GM12864 (cell line): Measurements from ENCODE around the gene LILRA1.
A peak's percentile ranks its signal among the peaks of the same experiment; 100 is the strongest.
"Not testable (repeated sequence)": the region's sequence is repeated elsewhere in the genome, so short reads cannot be mapped to it uniquely, and the experiment has no call there.

ENCODE experiments used
- DNase-seq: peaks from one replicate; pipeline ENCODE4 v3.0.0-alpha.2; 2011; ENCODE audit warnings: low read depth
- H3K4me3 ChIP-seq: 2 replicates; pipeline ENCODE4 v1.5.1; 2011; ENCODE audit warnings: mild to moderate bottlenecking, low read depth, low read length, control low read depth
- CTCF ChIP-seq: IDR thresholded peaks from 2 replicates; pipeline ENCODE4 v1.5.1; 2011; ENCODE audit warnings: low read depth, mild to moderate bottlenecking, moderate library complexity, low read length, control low read depth, inconsistent platforms; ENCODE audit errors: missing control alignments

Gene LILRA1

GRCh38 chr19:54616057-54616456 is 22.6 kb downstream of the LILRA1 start:
- TF ChIP-seq CTCF, result no peak
- DNase-seq, result peak; percentile 39
- H3K4me3 ChIP-seq, result peak overlapping the region; percentile 68; the same call in 1 of the 2 replicates

GRCh38 chr19:54616821-54617560 is 23.6 kb downstream of the LILRA1 start:
- peak; percentile 93 for DNase-seq
- no peak for TF ChIP-seq CTCF
- peak overlapping the region; percentile 68 for H3K4me3 ChIP-seq

DNA sequence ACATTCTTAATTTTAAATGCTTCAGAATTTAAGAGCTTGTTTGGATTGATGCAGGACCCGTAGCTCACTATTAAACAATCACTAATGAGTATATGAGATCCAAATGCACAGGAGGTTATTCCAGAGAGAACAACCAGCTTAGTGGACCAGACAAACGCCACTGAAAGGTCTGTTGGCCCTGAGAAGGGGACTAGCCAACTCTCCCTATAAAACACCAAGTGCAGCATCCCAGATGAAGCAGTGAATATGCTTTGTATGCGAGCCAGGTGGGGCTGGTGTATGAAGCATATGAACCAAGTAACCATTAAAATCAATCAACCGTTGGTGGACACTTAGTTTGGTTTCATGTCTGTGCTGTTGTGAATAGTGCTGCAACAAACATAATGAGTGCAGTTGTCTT is 27.0 kb downstream of the LILRA1 start:
- no peak for DNase-seq
- no peak for TF ChIP-seq CTCF
- H3K4me3 ChIP-seq, result peak overlapping the region; percentile 42

- no peak for DNase-seq
- H3K4me3 ChIP-seq, result peak overlapping the region; percentile 51
- no peak for TF ChIP-seq CTCF
Observed at GRCh38 chr19:54622431-54622830, 29.0 kb downstream of the LILRA1 start.

- not testable (repeated sequence) for DNase-seq
- H3K4me3 ChIP-seq, result peak overlapping the region; percentile 46
Observed at GRCh38 chr19:54624234-54624633, 30.8 kb downstream of the LILRA1 start.

GRCh38 chr19:54624934-54625730 is 31.7 kb downstream of the LILRA1 start:
- DNase-seq, result not testable (repeated sequence)
- peak overlapping the region; percentile 46; the same call in 1 of the 2 replicates for H3K4me3 ChIP-seq

DNA sequence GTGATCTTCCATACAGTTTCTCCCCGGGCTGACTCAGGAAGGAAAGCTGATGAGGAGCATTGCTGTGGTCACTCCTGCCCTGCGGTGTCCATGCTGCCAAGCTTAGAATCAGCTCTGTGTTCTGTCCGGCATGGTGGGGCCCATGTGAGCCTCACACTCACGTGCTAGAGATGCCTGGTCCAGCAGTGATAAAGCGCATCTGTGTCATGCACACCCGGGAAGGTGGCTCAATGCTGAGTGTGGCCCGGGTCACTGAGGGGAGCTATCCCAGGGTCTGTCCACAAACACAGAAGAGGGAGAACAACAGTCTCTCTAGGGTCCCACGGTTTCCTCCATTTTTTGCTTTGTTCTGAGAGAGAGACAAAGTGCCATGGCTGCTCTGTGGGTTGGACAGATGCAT is 33.3 kb downstream of the LILRA1 start:
- no peak for DNase-seq
- TF ChIP-seq CTCF, result no peak
- no peak overlapping the region for H3K4me3 ChIP-seq

GRCh38 chr19:54627912-54628311 is 34.5 kb downstream of the LILRA1 start:
- not testable (repeated sequence) for H3K4me3 ChIP-seq, DNase-seq

DNA sequence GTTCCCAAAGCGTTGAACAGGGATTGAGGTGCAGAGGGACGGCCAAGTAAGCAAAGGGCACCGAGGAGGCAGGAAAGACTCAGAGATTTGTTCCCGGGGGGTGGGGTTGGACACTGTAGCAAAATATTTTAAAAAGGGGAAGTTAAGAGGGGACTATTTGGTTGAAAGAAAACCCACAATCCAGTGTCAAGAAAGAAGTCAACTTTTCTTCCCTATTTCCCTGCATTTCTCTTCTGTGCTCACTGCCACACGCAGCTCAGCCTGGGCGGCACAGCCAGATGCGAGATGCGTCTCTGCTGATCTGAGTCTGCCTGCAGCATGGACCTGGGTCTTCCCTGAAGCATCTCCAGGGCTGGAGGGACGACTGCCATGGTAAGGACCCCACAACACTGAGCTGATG is 36.8 kb downstream of the LILRA1 start, which contains the start of gene LILRB1:
LILRB1 (plus strand) TSS at position 223 of the 400 bp plus-strand sequence. CDS start 590 bp downstream, outside the sequence.
- H3K4me3 ChIP-seq, DNase-seq: not testable (repeated sequence)
